GM21423 (cell line): ENCODE results near the gene SLC9A6.
"Not testable (repeated sequence)": the region's sequence is repeated elsewhere in the genome, so short reads cannot be mapped to it uniquely, and the experiment has no call there.

ENCODE experiments used
- ATAC-seq: cut with Tn5 transposase; IDR thresholded peaks from one replicate; pipeline ENCODE4 v1.9.1; 2021; ENCODE audit warnings: mild to moderate bottlenecking, moderate library complexity; ENCODE audit not compliant: unreplicated experiment

Gene SLC9A6

GRCh38 chrX:136028383-136028984 is 43.2 kb downstream of the SLC9A6 start:
- no peak for ATAC-seq

- no peak for ATAC-seq
Observed at GRCh38 chrX:136029766-136030165, 44.5 kb downstream of the SLC9A6 start.

- ATAC-seq = no peak
Observed at GRCh38 chrX:136030303-136031191, 45.3 kb downstream of the SLC9A6 start.

GRCh38 chrX:136031626-136032025 is 46.4 kb downstream of the SLC9A6 start:
- ATAC-seq = no peak

GRCh38 chrX:136032370-136032769 is 47.1 kb downstream of the SLC9A6 start:
- no peak for ATAC-seq

GRCh38 chrX:136034668-136035067 is 49.4 kb downstream of the SLC9A6 start:
- ATAC-seq = no peak

GRCh38 chrX:136035663-136036062 is 50.4 kb downstream of the SLC9A6 start:
- ATAC-seq = no peak

- no peak for ATAC-seq
Observed at GRCh38 chrX:136039485-136039884, 54.2 kb downstream of the SLC9A6 start.

GRCh38 chrX:136039968-136040367 is 54.7 kb downstream of the SLC9A6 start:
- ATAC-seq = no peak

GRCh38 chrX:136041254-136041812 is 56.1 kb downstream of the SLC9A6 start:
- ATAC-seq = no peak

GRCh38 chrX:136045008-136045407 is 59.8 kb downstream of the SLC9A6 start:
- ATAC-seq = no peak

GRCh38 chrX:136046295-136047015 is 61.2 kb downstream of the SLC9A6 start:
- ATAC-seq = no peak

GRCh38 chrX:136047016-136047642 is 61.9 kb downstream of the SLC9A6 start:
- ATAC-seq = no peak

- ATAC-seq = no peak
Observed at GRCh38 chrX:136047969-136048368, 62.7 kb downstream of the SLC9A6 start.

GRCh38 chrX:136048446-136048845 is 63.2 kb downstream of the SLC9A6 start:
- ATAC-seq = no peak

- no peak for ATAC-seq
Observed at GRCh38 chrX:136049608-136050007, 64.4 kb downstream of the SLC9A6 start.

- not testable (repeated sequence) for ATAC-seq
Observed at GRCh38 chrX:136050875-136051274, 65.6 kb downstream of the SLC9A6 start.

- ATAC-seq = no peak
Observed at GRCh38 chrX:136051611-136052010, 66.4 kb downstream of the SLC9A6 start.

GRCh38 chrX:136055651-136056221 is 70.5 kb downstream of the SLC9A6 start:
- no peak for ATAC-seq

GRCh38 chrX:136057567-136057966 is 72.3 kb downstream of the SLC9A6 start:
- ATAC-seq = no peak

- ATAC-seq = no peak
Observed at GRCh38 chrX:136059350-136059749, 74.1 kb downstream of the SLC9A6 start.
